MCF 10A (cell line): ENCODE measurements around the gene TFF2. TPM values are rescaled to one million over a fixed set of nuclear protein-coding genes. Genes with fewer than 3 reads are reported as not detected.

ENCODE experiments used
- BruUV-seq: library from RNA; stranded (reverse); fragments of 400-500 nt; replicated peaks from 2 replicates; lab custom pipeline; 2021; lab: Mats Ljungman, UMichigan
- CTCF ChIA-PET: fragments of 300-600 bp; sonication (Branson Sonifier 250); formaldehyde crosslinking; extraction: SDS; loops from one replicate; lab custom pipeline; 2021; ENCODE audit warnings: antibody characterized with exemption, inconsistent platforms; lab: Yijun Ruan, JAX
- POLR2A ChIA-PET: fragments of 300-600, 350-650 bp; sonication (Branson Sonifier 250); formaldehyde crosslinking; extraction: SDS; loops from one replicate; lab custom pipeline; 2020; ENCODE audit warnings: antibody characterized with exemption, inconsistent platforms; lab: Yijun Ruan, JAX
- DNase-seq: peaks from one replicate; pipeline ENCODE4 v3.0.0-alpha.2; 2018; ENCODE audit not compliant: unreplicated experiment
- H3K27ac Mint-ChIP-seq: one replicate; pipeline ENCODE4 v1.8.0; 2022; ENCODE audit warnings: mild to moderate bottlenecking, low read depth, mixed read lengths; ENCODE audit not compliant: unreplicated experiment
- H3K27me3 Mint-ChIP-seq: one replicate; pipeline ENCODE4 v1.8.0; 2022; ENCODE audit warnings: mixed read lengths; ENCODE audit not compliant: insufficient read depth, unreplicated experiment
- H3K36me3 Mint-ChIP-seq: one replicate; pipeline ENCODE4 v1.8.0; 2022; ENCODE audit warnings: mild to moderate bottlenecking, moderate library complexity, mixed read lengths; ENCODE audit not compliant: insufficient read depth, unreplicated experiment
- H3K4me1 Mint-ChIP-seq: one replicate; pipeline ENCODE4 v1.8.0; 2022; ENCODE audit warnings: mixed read lengths; ENCODE audit not compliant: insufficient read depth, unreplicated experiment
- H3K4me3 Mint-ChIP-seq: one replicate; pipeline ENCODE4 v1.8.0; 2022; ENCODE audit warnings: mild to moderate bottlenecking, moderate library complexity, mixed read lengths; ENCODE audit not compliant: unreplicated experiment
- H3K9me3 Mint-ChIP-seq: one replicate; pipeline ENCODE4 v1.8.0; 2022; ENCODE audit warnings: mixed read lengths; ENCODE audit not compliant: unreplicated experiment
- CTCF ChIP-seq: fragments of 200-600 bp; IDR thresholded peaks from one replicate; pipeline ENCODE4 v1.8.0; 2022; ENCODE audit warnings: antibody characterized with exemption, mild to moderate bottlenecking; ENCODE audit not compliant: unreplicated experiment
- intact Hi-C: fragments of 100-400 bp; cut with micrococcal nuclease; formaldehyde crosslinking; loops from 2 replicates; pipeline ENCODE4 v1.14.1; 2022
- total RNA-seq: library from RNA; stranded (reverse); gene quantifications from 2 replicates; pipeline ENCODE4 v1.2.3, GENCODE V29; 2022

TFF2 gene
- total RNA-seq, 1 experiment from 2014 or later: not detected

GRCh38 chr21:42352441-42353095, 1.8 kb upstream of the TFF2 start:
- intact Hi-C loops: no loop called here
- Mint-ChIP-seq H3K27ac (no peak overlapping the region), H3K4me3 (no peak overlapping the region), H3K27me3 (peaks cover 29% of the 10 kb centered on the region), H3K9me3 (peaks cover 14% of the 10 kb centered on the region), H3K36me3 (peaks cover 6% of the 10 kb centered on the region), H3K4me1 (no peaks in the 10 kb centered on the region)
- TF ChIP-seq CTCF: no peak
- no TSS peak for BruUV-seq
- DNase-seq: no peak
- ChIA-PET CTCF (no interaction called here), POLR2A (no interaction called here)

GRCh38 chr21:42351626-42352440, 1.0 kb upstream of the TFF2 start:
- Mint-ChIP-seq H3K9me3 (peaks cover 14% of the 10 kb centered on the region), H3K36me3 (peaks cover 6% of the 10 kb centered on the region), H3K27me3 (peaks cover 29% of the 10 kb centered on the region), H3K27ac (no peak overlapping the region), H3K4me1 (no peaks in the 10 kb centered on the region), H3K4me3 (no peak overlapping the region)
- DNase-seq: no peak
- TF ChIP-seq CTCF: no peak
- intact Hi-C loops: no loop called here
- ChIA-PET CTCF (interaction anchor here (0.9 kb wide), 1 partner anchor 29 kb away, joined by 3 read pairs; no protein-coding TSS in a partner anchor), POLR2A (no interaction called here)
- BruUV-seq: no TSS peak

- no TSS peak for BruUV-seq
- DNase-seq: no peak
- intact Hi-C loops: no loop called here
- Mint-ChIP-seq H3K36me3 (peaks cover 6% of the 10 kb centered on the region), H3K4me3 (no peak overlapping the region), H3K27ac (no peak overlapping the region), H3K9me3 (peaks cover 14% of the 10 kb centered on the region), H3K27me3 (peaks cover 28% of the 10 kb centered on the region), H3K4me1 (no peaks in the 10 kb centered on the region)
- ChIA-PET POLR2A (interaction anchor here (0.6 kb wide), 1 partner anchor 27 kb away, joined by 3 read pairs; no protein-coding TSS in a partner anchor), CTCF (interaction anchor here (0.9 kb wide), 1 partner anchor 31 kb away, joined by 3 read pairs; no protein-coding TSS in a partner anchor)
- no peak for TF ChIP-seq CTCF
Measured at GRCh38 chr21:42350318-42350910, 380 bp downstream of the TFF2 start.
